ENCODE data around the gene FSD1L.

GRCh38 chr9:105421864-105422263, 26.0 kb upstream of the FSD1L start:
- TF ChIP-seq POLR2A (IDR thresholded peaks at IDR 0.05) (no peak), CTCF (IDR thresholded peaks at IDR 0.05) (no peak)
